KOPT-K1 (cell line): ENCODE data around the gene FAM117B.

Source experiments
- H3K27ac ChIP-seq: fragments of 200-600 bp; sonication (generic); 2 replicates; pipeline ENCODE4 v1.5.1; 2016; ENCODE audit warnings: antibody characterized with exemption, mild to moderate bottlenecking, low read depth, low read length; ENCODE audit not compliant: poor library complexity, severe bottlenecking
- H3K36me3 ChIP-seq: fragments of 200-600 bp; sonication (generic); 2 replicates; pipeline ENCODE4 v1.5.1; 2017; ENCODE audit warnings: antibody characterized with exemption, mild to moderate bottlenecking, low read length, moderate library complexity; ENCODE audit not compliant: insufficient read depth
- H3K9me3 ChIP-seq: fragments of 200-600 bp; sonication (generic); 2 replicates; pipeline ENCODE4 v1.5.1; 2017; ENCODE audit warnings: antibody characterized with exemption, low read length, mild to moderate bottlenecking; ENCODE audit not compliant: insufficient read depth, poor library complexity, severe bottlenecking

The FAM117B gene

GRCh38 chr2:202634556-202635427 is at the start of gene FAM117B:
Gene FAM117B, plus strand, starts transcription at chr2:202634969. Its CDS starts 219 bp downstream, at chr2:202635188.
- no peaks in the 10 kb centered on the region for H3K9me3 ChIP-seq
- H3K36me3 ChIP-seq = 0 out of 2 replicates have a peak, but pooled peaks cover 8% of the 10 kb centered on the region
- H3K27ac ChIP-seq = peak within 1 kb of the TSS; percentile 75

GRCh38 chr2:202588647-202589581 is 45.9 kb upstream of the FAM117B start:
- no peak overlapping the region for H3K27ac ChIP-seq
- no peaks in the 10 kb centered on the region for H3K9me3 ChIP-seq
- H3K36me3 ChIP-seq = no peaks in the 10 kb centered on the region

- Histone ChIP-seq H3K36me3 (no peaks in the 10 kb centered on the region), H3K9me3 (no peaks in the 10 kb centered on the region), H3K27ac (no peak overlapping the region)
Observed at GRCh38 chr2:202589582-202589949, 45.2 kb upstream of the FAM117B start.

- H3K9me3 ChIP-seq = no peaks in the 10 kb centered on the region
- no peaks in the 10 kb centered on the region for H3K36me3 ChIP-seq
- H3K27ac ChIP-seq = no peak overlapping the region
Observed at GRCh38 chr2:202592566-202592965, 42.2 kb upstream of the FAM117B start.

- no peaks in the 10 kb centered on the region for H3K36me3 ChIP-seq
- H3K27ac ChIP-seq = no peak overlapping the region
- no peaks in the 10 kb centered on the region for H3K9me3 ChIP-seq
Observed at GRCh38 chr2:202599105-202599504, 35.7 kb upstream of the FAM117B start.

GRCh38 chr2:202599911-202600310 is 34.9 kb upstream of the FAM117B start:
- Histone ChIP-seq H3K27ac (no peak overlapping the region), H3K36me3 (no peaks in the 10 kb centered on the region), H3K9me3 (no peaks in the 10 kb centered on the region)

- H3K27ac ChIP-seq = no peak overlapping the region
- no peaks in the 10 kb centered on the region for H3K36me3 ChIP-seq
Observed at GRCh38 chr2:202604699-202605098, 30.1 kb upstream of the FAM117B start.

GRCh38 chr2:202605174-202605573 is 29.6 kb upstream of the FAM117B start:
- H3K9me3 ChIP-seq = no peaks in the 10 kb centered on the region
- no peak overlapping the region for H3K27ac ChIP-seq
- no peaks in the 10 kb centered on the region for H3K36me3 ChIP-seq

More at GRCh38 chr2:202604699-202605098, 30.1 kb upstream of the FAM117B start:
- H3K9me3 ChIP-seq = no peaks in the 10 kb centered on the region

- Histone ChIP-seq H3K9me3 (no peaks in the 10 kb centered on the region), H3K27ac (no peak overlapping the region), H3K36me3 (no peaks in the 10 kb centered on the region)
Observed at GRCh38 chr2:202608142-202608852, 26.5 kb upstream of the FAM117B start.

GRCh38 chr2:202609381-202610145 is 25.2 kb upstream of the FAM117B start:
- Histone ChIP-seq H3K36me3 (no peaks in the 10 kb centered on the region), H3K27ac (no peak overlapping the region), H3K9me3 (no peaks in the 10 kb centered on the region)

GRCh38 chr2:202610380-202610779 is 24.4 kb upstream of the FAM117B start:
- Histone ChIP-seq H3K9me3 (no peaks in the 10 kb centered on the region), H3K27ac (no peak overlapping the region), H3K36me3 (no peaks in the 10 kb centered on the region)

- Histone ChIP-seq H3K9me3 (no peaks in the 10 kb centered on the region), H3K27ac (no peak overlapping the region), H3K36me3 (no peaks in the 10 kb centered on the region)
Observed at GRCh38 chr2:202612145-202612544, 22.6 kb upstream of the FAM117B start.

GRCh38 chr2:202613479-202613878 is 21.3 kb upstream of the FAM117B start:
- no peaks in the 10 kb centered on the region for H3K36me3 ChIP-seq
- H3K9me3 ChIP-seq = no peaks in the 10 kb centered on the region
- no peak overlapping the region for H3K27ac ChIP-seq

GRCh38 chr2:202624133-202624532 is 10.6 kb upstream of the FAM117B start:
- no peak overlapping the region for H3K27ac ChIP-seq
- no peaks in the 10 kb centered on the region for H3K9me3 ChIP-seq
- no peaks in the 10 kb centered on the region for H3K36me3 ChIP-seq
